WERI-Rb-1 (cell line): ENCODE data around the gene FAM200B.
A peak's percentile ranks its signal among the peaks of the same experiment; 100 is the strongest.

Source experiments
- DNase-seq: peaks from one replicate; pipeline ENCODE4 v3.0.0-alpha.2; 2020
- H3K27ac ChIP-seq: fragments of 250-450 bp; sonication (Bioruptor Pico); 2 replicates; pipeline ENCODE4 v1.5.1; 2020; ENCODE audit warnings: mild to moderate bottlenecking, moderate library complexity
- H3K27me3 ChIP-seq: fragments of 250-450 bp; sonication (Bioruptor Pico); 2 replicates; pipeline ENCODE4 v1.5.1; 2021; ENCODE audit warnings: mild to moderate bottlenecking, low read depth, moderate library complexity; ENCODE audit not compliant: insufficient read depth, severe bottlenecking
- H3K36me3 ChIP-seq: fragments of 250-450 bp; sonication (Bioruptor Pico); 2 replicates; pipeline ENCODE4 v1.5.1; 2020; ENCODE audit warnings: mild to moderate bottlenecking, moderate library complexity
- H3K4me3 ChIP-seq: 2 replicates; pipeline ENCODE4 v1.5.1; 2011; ENCODE audit warnings: low read depth, mild to moderate bottlenecking, control low read depth, low read length
- H3K9me3 ChIP-seq: fragments of 250-450 bp; sonication (Bioruptor Pico); 2 replicates; pipeline ENCODE4 v1.5.1; 2021; ENCODE audit warnings: mild to moderate bottlenecking, moderate library complexity; ENCODE audit not compliant: severe bottlenecking
- CTCF ChIP-seq: IDR thresholded peaks from 2 replicates; pipeline ENCODE4 v1.5.1; 2011; ENCODE audit warnings: low read depth, mild to moderate bottlenecking, control low read depth, inconsistent platforms, low read length

The FAM200B gene

GRCh38 chr4:15691346-15692135, 9.9 kb downstream of the FAM200B start:
- no peak overlapping the region for H3K4me3 ChIP-seq
- 0 out of 2 replicates have a peak overlapping the region, but pooled peaks have one; percentile 6 for H3K27ac ChIP-seq
- H3K9me3 ChIP-seq, result peaks cover 6% of the 10 kb centered on the region
- no peak for TF ChIP-seq CTCF
- H3K27me3 ChIP-seq, result no peaks in the 10 kb centered on the region
- DNase-seq, result no peak
- peaks cover 22% of the 10 kb centered on the region for H3K36me3 ChIP-seq

- Histone ChIP-seq H3K36me3 (peaks cover 12% of the 10 kb centered on the region), H3K27ac (no peak overlapping the region), H3K27me3 (no peaks in the 10 kb centered on the region), H3K4me3 (no peak overlapping the region), H3K9me3 (peaks cover 6% of the 10 kb centered on the region)
- TF ChIP-seq CTCF, result no peak
- DNase-seq, result no peak
Observed at GRCh38 chr4:15692602-15693001, 11.0 kb downstream of the FAM200B start.

GRCh38 chr4:15694431-15694830, 12.8 kb downstream of the FAM200B start:
- no peak overlapping the region for H3K4me3 ChIP-seq
- H3K9me3 ChIP-seq, result peaks cover 6% of the 10 kb centered on the region
- DNase-seq, result no peak
- H3K36me3 ChIP-seq, result no peaks in the 10 kb centered on the region
- no peak for TF ChIP-seq CTCF
- H3K27ac ChIP-seq, result no peak overlapping the region
- no peaks in the 10 kb centered on the region for H3K27me3 ChIP-seq

- Histone ChIP-seq H3K4me3 (no peak overlapping the region), H3K27me3 (no peaks in the 10 kb centered on the region), H3K9me3 (peaks cover 6% of the 10 kb centered on the region), H3K27ac (no peak overlapping the region), H3K36me3 (no peaks in the 10 kb centered on the region)
- DNase-seq, result no peak
- TF ChIP-seq CTCF, result no peak
Observed at GRCh38 chr4:15695240-15695699, 13.6 kb downstream of the FAM200B start.

- Histone ChIP-seq H3K27me3 (no peaks in the 10 kb centered on the region), H3K4me3 (no peak overlapping the region), H3K36me3 (no peaks in the 10 kb centered on the region), H3K9me3 (peaks cover 6% of the 10 kb centered on the region), H3K27ac (no peak overlapping the region)
- no peak for DNase-seq
- TF ChIP-seq CTCF, result no peak
Observed at GRCh38 chr4:15695729-15696128, 14.1 kb downstream of the FAM200B start.

GRCh38 chr4:15696866-15697265, 15.2 kb downstream of the FAM200B start:
- DNase-seq, result no peak
- no peak for TF ChIP-seq CTCF
- Histone ChIP-seq H3K36me3 (no peaks in the 10 kb centered on the region), H3K27ac (no peak overlapping the region), H3K4me3 (no peak overlapping the region), H3K9me3 (peaks cover 6% of the 10 kb centered on the region), H3K27me3 (no peaks in the 10 kb centered on the region)
